Prostate gland (tissue), 2 donors: ENCODE data around the gene NBAS. TPM values are rescaled to one million over a fixed set of nuclear protein-coding genes. Genes with fewer than 3 reads are reported as not detected.

Experiments used
- DNase-seq: peaks from one replicate; pipeline ENCODE4 v3.0.0-alpha.2; 2019; ENCODE audit warnings: low spot score
- H3K27ac ChIP-seq, 2 donors: fragments of 200-600 bp; sonication (generic); 2 replicates each; pipeline ENCODE4 v1.5.1; 2017 to 2019
- H3K27me3 ChIP-seq: fragments of 200-600 bp; sonication (generic); replicated peaks from 2 replicates; pipeline ENCODE4 v1.5.1; 2019; ENCODE audit not compliant: insufficient read depth
- H3K36me3 ChIP-seq, 2 donors: fragments of 200-600 bp; sonication (generic); 1 replicate in 1 of 2; 2 replicates in 1 of 2; pipeline versions ENCODE4 v1.5.1 to v1.8.1; 2017 to 2019
- H3K4me1 ChIP-seq: fragments of 200-600 bp; sonication (generic); replicated peaks from 2 replicates; pipeline ENCODE4 v1.5.1; 2019
- H3K4me3 ChIP-seq, 2 donors: fragments of 200-600 bp; sonication (generic); 2 replicates each; pipeline ENCODE4 v1.5.1; 2017 to 2019
- H3K9me3 ChIP-seq: fragments of 200-600 bp; sonication (generic); 2 replicates; pipeline ENCODE4 v1.5.1; 2017
- POLR2A ChIP-seq: fragments of 450-650 bp; IDR thresholded peaks from one replicate; pipeline ENCODE4 v1.6.1; 2016; ENCODE audit warnings: antibody characterized with exemption, mild to moderate bottlenecking
- POLR2AphosphoS5 ChIP-seq: sonication (generic); formaldehyde crosslinking; IDR thresholded peaks from one replicate; pipeline ENCODE4 v1.6.1; 2017; ENCODE audit warnings: antibody characterized with exemption
- WGBS: methylation state at CpG from one replicate; pipeline ENCODE4 v1.1.5; 2018; 5-methylcytosine and 5-hydroxymethylcytosine counted together
- intact Hi-C: fragments of 100-400 bp; cut with DNase I; formaldehyde crosslinking; loops from one replicate; pipeline ENCODE4 v1.14.2; 2022
- total RNA-seq, 2 donors: library from RNA; depleted of rRNA; stranded (reverse); fragments of >200 nt; gene quantifications; one replicate each; pipeline ENCODE4 v1.1.0, GENCODE V29; 2016
- TF ChIP-seq, protein P1 (sequence below), 4 experiments: fragments of 200-600 bp in 2 of 4; fragments of 450-650 bp in 2 of 4; sonication (generic) in 2 of 4; IDR thresholded peaks; 1 replicate in 3 of 4; 2 replicates in 1 of 4; pipeline ENCODE4 v1.5.1; 2016 to 2019; ENCODE audit warnings: antibody characterized with exemption in 4 of 4, mild to moderate bottlenecking in 2 of 4, moderate library complexity in 2 of 4

Gene NBAS
- total RNA-seq, 2 donors from 2014 or later = 34.8 to 55.0 TPM

DNA sequence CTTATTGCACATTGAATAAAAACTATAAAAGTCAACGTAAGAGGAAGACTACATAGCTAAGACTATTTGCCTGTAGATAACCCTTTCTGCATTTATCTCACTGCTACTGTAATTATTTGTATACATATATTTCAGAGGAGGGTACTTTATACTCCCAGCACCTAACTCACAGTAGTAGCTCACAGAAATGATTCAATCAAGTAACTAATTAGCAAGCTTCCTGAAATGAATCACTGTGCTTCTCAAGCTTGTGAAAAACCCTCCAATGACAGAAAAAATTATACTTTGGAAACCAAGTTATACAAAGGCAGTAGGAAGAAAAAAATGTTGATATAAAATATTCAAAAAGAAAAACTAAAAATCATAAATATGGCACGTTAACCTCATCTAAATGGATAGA is 124.9 kb downstream of the NBAS start:
- H3K4me3 ChIP-seq = no peak overlapping the region
- no peak overlapping the region for H3K27ac ChIP-seq
- H3K27me3 ChIP-seq = no peaks in the 10 kb centered on the region
- H3K4me1 ChIP-seq = no peaks in the 10 kb centered on the region
- no peak for TF ChIP-seq POLR2AphosphoS5
- TF ChIP-seq, protein P1, sequence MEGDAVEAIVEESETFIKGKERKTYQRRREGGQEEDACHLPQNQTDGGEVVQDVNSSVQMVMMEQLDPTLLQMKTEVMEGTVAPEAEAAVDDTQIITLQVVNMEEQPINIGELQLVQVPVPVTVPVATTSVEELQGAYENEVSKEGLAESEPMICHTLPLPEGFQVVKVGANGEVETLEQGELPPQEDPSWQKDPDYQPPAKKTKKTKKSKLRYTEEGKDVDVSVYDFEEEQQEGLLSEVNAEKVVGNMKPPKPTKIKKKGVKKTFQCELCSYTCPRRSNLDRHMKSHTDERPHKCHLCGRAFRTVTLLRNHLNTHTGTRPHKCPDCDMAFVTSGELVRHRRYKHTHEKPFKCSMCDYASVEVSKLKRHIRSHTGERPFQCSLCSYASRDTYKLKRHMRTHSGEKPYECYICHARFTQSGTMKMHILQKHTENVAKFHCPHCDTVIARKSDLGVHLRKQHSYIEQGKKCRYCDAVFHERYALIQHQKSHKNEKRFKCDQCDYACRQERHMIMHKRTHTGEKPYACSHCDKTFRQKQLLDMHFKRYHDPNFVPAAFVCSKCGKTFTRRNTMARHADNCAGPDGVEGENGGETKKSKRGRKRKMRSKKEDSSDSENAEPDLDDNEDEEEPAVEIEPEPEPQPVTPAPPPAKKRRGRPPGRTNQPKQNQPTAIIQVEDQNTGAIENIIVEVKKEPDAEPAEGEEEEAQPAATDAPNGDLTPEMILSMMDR (IDR thresholded peaks at IDR 0.05) = no peak
- TF ChIP-seq POLR2A = no peak
- H3K36me3 ChIP-seq = no peaks in the 10 kb centered on the region
- no peak for DNase-seq
- no peaks in the 10 kb centered on the region for H3K9me3 ChIP-seq
- intact Hi-C loops = no loop called here
- WGBS = 91% methylated on average over 2 of the region's 2 CpGs

DNA sequence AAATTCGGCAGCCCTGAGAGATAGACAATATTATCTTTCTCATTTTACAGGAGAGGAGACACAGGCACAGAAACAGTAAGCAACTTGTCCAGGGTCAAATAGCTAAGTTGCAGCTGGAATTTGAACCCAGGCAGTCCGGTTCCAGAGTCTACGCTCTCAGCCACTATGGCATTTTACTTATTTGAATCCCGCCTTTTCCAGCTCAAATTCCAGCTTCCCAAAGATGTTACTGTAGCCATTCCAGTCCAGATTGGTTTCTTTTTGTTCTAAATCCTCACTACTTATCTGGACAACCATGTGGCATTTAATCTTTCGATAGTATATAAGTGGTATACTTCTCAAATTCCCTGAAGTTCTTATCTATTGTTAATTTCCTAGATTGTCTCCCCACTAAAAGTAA is 125.7 kb downstream of the NBAS start:
- no peaks in the 10 kb centered on the region for H3K4me1 ChIP-seq
- TF ChIP-seq, protein P1 (IDR thresholded peaks at IDR 0.05) = no peak
- no peak for TF ChIP-seq POLR2A
- no peak overlapping the region for H3K27ac ChIP-seq
- WGBS = 75% methylated on average over 5 of the region's 5 CpGs
- H3K27me3 ChIP-seq = no peaks in the 10 kb centered on the region
- H3K9me3 ChIP-seq = no peaks in the 10 kb centered on the region
- H3K36me3 ChIP-seq = no peaks in the 10 kb centered on the region
- no peak for DNase-seq
- no peak overlapping the region for H3K4me3 ChIP-seq
- intact Hi-C loops = no loop called here

DNA sequence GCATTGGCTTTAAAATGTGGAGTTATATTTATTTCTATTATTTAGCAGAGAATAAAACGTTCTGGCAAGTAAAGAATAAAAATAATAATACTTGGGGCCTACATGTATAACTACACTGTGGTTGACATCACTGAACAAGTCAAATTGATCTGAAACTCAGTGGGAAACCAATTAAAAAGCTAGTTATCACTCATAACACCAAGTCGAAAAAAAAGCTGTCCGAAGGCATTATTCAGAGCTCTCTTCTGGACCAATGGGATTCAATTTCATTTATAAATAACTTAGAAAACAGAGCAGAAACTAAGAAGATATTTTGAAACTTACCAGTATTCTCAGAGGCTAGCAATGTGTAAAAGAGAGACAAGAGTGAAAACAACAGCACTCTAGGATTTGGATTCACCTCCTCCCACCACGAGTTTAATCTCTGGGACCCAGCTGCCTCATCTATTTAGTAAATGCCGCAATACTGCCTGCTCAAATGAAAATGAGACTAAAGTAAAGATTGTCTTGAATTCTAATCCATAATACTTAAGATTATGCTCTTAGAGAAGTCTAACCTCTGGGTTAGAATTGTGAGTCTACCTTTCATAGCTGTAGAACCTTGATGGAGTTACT is 128.4 kb downstream of the NBAS start:
- WGBS = 89% methylated on average over 5 of the region's 5 CpGs

DNA sequence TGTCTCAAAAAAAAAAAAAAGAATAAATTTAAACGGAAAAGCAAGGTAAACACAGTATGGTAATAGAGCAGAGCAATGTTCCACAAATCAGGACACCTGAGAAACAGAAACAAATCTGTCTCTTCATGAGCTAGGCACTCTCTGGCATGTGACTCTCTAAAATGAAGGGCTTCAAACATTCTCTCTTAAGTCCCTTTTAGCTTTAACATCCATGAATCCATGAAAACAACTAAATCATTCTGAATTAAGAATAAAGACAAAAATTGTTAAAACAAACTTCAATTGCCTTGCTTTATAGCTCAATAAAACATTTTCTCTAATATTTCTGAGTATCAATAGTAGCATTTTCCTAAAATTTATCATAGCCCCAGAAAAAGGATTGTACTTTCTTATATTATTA is 132.1 kb downstream of the NBAS start:
- no peaks in the 10 kb centered on the region for H3K4me1 ChIP-seq
- no peaks in the 10 kb centered on the region for H3K27me3 ChIP-seq
- H3K27ac ChIP-seq = no peak overlapping the region
- H3K4me3 ChIP-seq = no peak overlapping the region
- no peak for DNase-seq
- 63% methylated on average over 1 of the region's 1 CpG for WGBS
- H3K9me3 ChIP-seq = no peaks in the 10 kb centered on the region
- intact Hi-C loops = no loop called here
- TF ChIP-seq POLR2AphosphoS5 (no peak), POLR2A (no peak)
- TF ChIP-seq, protein P1 (IDR thresholded peaks at IDR 0.05) = no peak
- H3K36me3 ChIP-seq = no peaks in the 10 kb centered on the region

More for the DNA sequence above, 128.4 kb downstream of the NBAS start:
- H3K4me1 ChIP-seq = no peaks in the 10 kb centered on the region
- intact Hi-C loops = no loop called here
- no peak overlapping the region for H3K27ac ChIP-seq
- H3K36me3 ChIP-seq = no peaks in the 10 kb centered on the region
- no peak for TF ChIP-seq POLR2A
- TF ChIP-seq, protein P1 (IDR thresholded peaks at IDR 0.05) = no peak
- no peak for TF ChIP-seq POLR2AphosphoS5
- no peak overlapping the region for H3K4me3 ChIP-seq
- DNase-seq = no peak
- no peaks in the 10 kb centered on the region for H3K27me3 ChIP-seq
- H3K9me3 ChIP-seq = no peaks in the 10 kb centered on the region

DNA sequence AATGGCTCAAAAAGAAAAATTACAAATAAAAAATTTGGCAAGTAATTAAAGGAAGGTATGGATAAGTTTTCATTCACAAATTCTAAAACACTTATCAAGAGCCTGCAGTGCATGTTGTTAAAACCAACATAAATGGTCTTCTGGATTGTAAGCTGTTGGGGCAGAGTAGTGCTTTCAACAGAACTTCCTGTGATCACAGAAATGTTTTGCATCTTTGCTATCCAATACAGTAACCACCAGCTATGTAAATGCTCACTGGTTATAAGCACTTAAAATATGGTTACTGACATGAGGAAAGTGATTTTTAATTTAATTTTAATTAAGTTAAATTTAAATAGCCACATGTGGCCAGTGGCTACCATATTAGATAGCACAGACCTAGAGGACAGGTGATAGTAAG is 133.1 kb downstream of the NBAS start:
- Histone ChIP-seq H3K36me3 (no peaks in the 10 kb centered on the region), H3K27ac (no peak overlapping the region), H3K4me1 (no peaks in the 10 kb centered on the region), H3K9me3 (no peaks in the 10 kb centered on the region), H3K27me3 (no peaks in the 10 kb centered on the region), H3K4me3 (no peak overlapping the region)
- DNase-seq = no peak
- TF ChIP-seq POLR2A (no peak), POLR2AphosphoS5 (no peak)
- TF ChIP-seq, protein P1 (IDR thresholded peaks at IDR 0.05) = no peak
- intact Hi-C loops = no loop called here
